ENCODE results near the gene CLIP1.
"Not testable (repeated sequence)": the region's sequence is repeated elsewhere in the genome, so short reads cannot be mapped to it uniquely, and the experiment has no call there.

Gene CLIP1

GRCh38 chr12:122429043-122429442 lies 6.6 kb upstream of the CLIP1 start:
- DNase-seq, result not testable (repeated sequence)

GRCh38 chr12:122427403-122427802 lies 4.9 kb upstream of the CLIP1 start:
- no peak for DNase-seq

GRCh38 chr12:122423258-122424165 lies 1.0 kb upstream of the CLIP1 start:
- peak; percentile 11 for DNase-seq

GRCh38 chr12:122422730-122423257 lies 325 bp upstream of the CLIP1 start:
- DNase-seq, result peak; percentile 48

- DNase-seq, result peak; percentile 33
Measured at GRCh38 chr12:122421187-122421820, 1.2 kb downstream of the CLIP1 start.

- no peak for DNase-seq
Measured at GRCh38 chr12:122420471-122421162, 1.9 kb downstream of the CLIP1 start.

- DNase-seq, result not testable (repeated sequence)
Measured at GRCh38 chr12:122419094-122419493, 3.4 kb downstream of the CLIP1 start.

GRCh38 chr12:122415665-122416064 lies 6.8 kb downstream of the CLIP1 start:
- DNase-seq, result not testable (repeated sequence)

- no peak for DNase-seq
Measured at GRCh38 chr12:122413516-122414404, 8.7 kb downstream of the CLIP1 start.

- DNase-seq, result no peak
Measured at GRCh38 chr12:122412851-122413433, 9.5 kb downstream of the CLIP1 start.

GRCh38 chr12:122411537-122411936 lies 10.9 kb downstream of the CLIP1 start:
- no peak for DNase-seq

GRCh38 chr12:122407208-122407607 lies 15.3 kb downstream of the CLIP1 start:
- no peak for DNase-seq

- DNase-seq, result no peak
Measured at GRCh38 chr12:122406701-122407164, 15.7 kb downstream of the CLIP1 start.

- no peak for DNase-seq
Measured at GRCh38 chr12:122403831-122404230, 18.6 kb downstream of the CLIP1 start.

GRCh38 chr12:122403115-122403770 lies 19.2 kb downstream of the CLIP1 start:
- no peak for DNase-seq

- no peak for DNase-seq
Measured at GRCh38 chr12:122402264-122402663, 20.2 kb downstream of the CLIP1 start.

- DNase-seq, result peak; percentile 70
Measured at GRCh38 chr12:122399592-122400373, 22.7 kb downstream of the CLIP1 start.

- no peak for DNase-seq
Measured at GRCh38 chr12:122399254-122399591, 23.2 kb downstream of the CLIP1 start.

- not testable (repeated sequence) for DNase-seq
Measured at GRCh38 chr12:122397981-122398380, 24.5 kb downstream of the CLIP1 start.

- DNase-seq, result no peak
Measured at GRCh38 chr12:122395319-122395718, 27.1 kb downstream of the CLIP1 start.

Data from CD4-positive, alpha-beta T cell treated with Interleukin-17A for 4 hours (primary cell).